AG09309 (cell line): ENCODE results near the gene SCTR.

Source experiments
- DNase-seq: peaks from one replicate; pipeline ENCODE4 v3.0.0-alpha.2; 2010; ENCODE audit warnings: low read depth
- H3K4me3 ChIP-seq: 2 replicates; pipeline ENCODE4 v1.5.1; 2011; ENCODE audit warnings: mild to moderate bottlenecking, low read depth, low read length, moderate library complexity; ENCODE audit not compliant: control insufficient read depth
- TF ChIP-seq, protein P1 (sequence below): IDR thresholded peaks from 2 replicates; pipeline ENCODE4 v1.5.1; 2011; ENCODE audit warnings: mild to moderate bottlenecking, low read depth, low read length, inconsistent platforms; ENCODE audit not compliant: insufficient read depth, control insufficient read depth; ENCODE audit errors: missing control alignments

Gene SCTR

DNA sequence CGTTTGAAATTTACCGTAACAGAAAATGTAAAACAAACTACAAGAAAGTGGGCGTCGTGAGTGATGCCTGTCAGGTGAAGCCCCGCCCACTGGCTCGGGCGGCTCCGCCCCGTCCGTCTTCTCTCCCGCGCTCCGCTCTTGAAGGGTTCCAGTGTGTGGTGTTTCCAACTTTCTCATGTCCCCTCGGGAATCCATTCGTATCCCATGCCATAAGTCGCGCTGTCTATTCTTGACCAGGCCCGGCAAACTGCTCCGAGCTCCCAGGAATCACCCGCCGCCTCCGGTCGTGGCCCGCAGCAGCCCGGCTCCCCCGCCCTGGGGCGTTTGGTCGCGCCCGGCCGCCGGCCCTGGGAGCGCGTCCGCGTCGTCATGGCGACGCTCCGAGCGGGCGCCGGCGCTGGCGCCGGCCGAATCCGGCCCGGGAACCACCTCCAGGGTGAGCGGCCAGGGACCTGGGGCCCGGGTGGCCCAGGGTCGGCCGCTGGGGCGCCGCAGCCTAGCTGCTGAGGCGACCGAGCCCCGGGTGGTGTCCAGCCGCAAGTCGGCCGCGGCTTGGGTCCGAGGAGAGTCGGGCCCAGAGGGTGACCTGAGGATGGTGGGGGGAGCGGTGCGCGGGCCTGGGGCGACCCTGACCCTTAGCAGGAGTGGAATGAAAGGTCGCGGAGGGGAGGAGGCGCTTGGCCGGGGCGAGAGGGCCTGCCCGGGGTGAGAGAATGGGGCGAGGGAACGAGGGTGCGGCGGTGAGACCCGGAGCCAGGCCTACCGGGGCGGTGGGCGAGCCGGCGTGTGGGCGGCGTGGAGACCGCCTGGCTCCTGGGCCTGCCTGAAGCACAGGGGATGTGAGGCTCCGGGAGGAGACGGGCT, 20.0 kb upstream of the SCTR start, which contains the start of gene CFAP221:
CFAP221 (plus strand) TSS at position 375 of the 864 bp plus-strand sequence. CDS start 1,683 bp downstream, outside the sequence.
- TF ChIP-seq, protein P1, sequence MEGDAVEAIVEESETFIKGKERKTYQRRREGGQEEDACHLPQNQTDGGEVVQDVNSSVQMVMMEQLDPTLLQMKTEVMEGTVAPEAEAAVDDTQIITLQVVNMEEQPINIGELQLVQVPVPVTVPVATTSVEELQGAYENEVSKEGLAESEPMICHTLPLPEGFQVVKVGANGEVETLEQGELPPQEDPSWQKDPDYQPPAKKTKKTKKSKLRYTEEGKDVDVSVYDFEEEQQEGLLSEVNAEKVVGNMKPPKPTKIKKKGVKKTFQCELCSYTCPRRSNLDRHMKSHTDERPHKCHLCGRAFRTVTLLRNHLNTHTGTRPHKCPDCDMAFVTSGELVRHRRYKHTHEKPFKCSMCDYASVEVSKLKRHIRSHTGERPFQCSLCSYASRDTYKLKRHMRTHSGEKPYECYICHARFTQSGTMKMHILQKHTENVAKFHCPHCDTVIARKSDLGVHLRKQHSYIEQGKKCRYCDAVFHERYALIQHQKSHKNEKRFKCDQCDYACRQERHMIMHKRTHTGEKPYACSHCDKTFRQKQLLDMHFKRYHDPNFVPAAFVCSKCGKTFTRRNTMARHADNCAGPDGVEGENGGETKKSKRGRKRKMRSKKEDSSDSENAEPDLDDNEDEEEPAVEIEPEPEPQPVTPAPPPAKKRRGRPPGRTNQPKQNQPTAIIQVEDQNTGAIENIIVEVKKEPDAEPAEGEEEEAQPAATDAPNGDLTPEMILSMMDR: no peak
- DNase-seq: no peak
- H3K4me3 ChIP-seq: peak within 1 kb of the TSS; percentile 42

GRCh38 chr2:119541476-119541875, 17.2 kb upstream of the SCTR start:
- DNase-seq: no peak
- TF ChIP-seq, protein P1: no peak
- no peak overlapping the region for H3K4me3 ChIP-seq

DNA sequence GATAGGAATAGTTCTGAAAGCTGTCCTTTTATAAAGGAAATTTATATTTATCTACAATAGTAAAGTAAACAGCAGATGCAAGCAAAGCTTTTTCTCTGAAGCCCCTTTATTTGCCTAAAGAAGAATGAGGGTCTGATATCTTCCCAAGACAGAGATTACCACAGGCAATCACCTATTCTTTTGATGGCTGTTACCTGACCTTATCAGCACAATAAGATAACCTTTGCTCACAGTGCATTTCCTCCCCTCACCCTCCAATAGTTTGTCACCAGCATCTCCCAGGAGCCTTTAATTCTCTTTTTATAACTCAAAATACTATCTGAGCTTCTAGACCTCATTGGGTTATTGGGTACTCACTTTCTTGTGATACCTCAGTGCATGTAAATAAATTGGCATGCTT, 13.5 kb upstream of the SCTR start:
- DNase-seq: no peak
- TF ChIP-seq, protein P1: no peak
- no peak overlapping the region for H3K4me3 ChIP-seq

- H3K4me3 ChIP-seq: no peak overlapping the region
- TF ChIP-seq, protein P1: no peak
- no peak for DNase-seq
These were observed 12.4 kb upstream of the SCTR start for GRCh38 chr2:119536707-119537106.

DNA sequence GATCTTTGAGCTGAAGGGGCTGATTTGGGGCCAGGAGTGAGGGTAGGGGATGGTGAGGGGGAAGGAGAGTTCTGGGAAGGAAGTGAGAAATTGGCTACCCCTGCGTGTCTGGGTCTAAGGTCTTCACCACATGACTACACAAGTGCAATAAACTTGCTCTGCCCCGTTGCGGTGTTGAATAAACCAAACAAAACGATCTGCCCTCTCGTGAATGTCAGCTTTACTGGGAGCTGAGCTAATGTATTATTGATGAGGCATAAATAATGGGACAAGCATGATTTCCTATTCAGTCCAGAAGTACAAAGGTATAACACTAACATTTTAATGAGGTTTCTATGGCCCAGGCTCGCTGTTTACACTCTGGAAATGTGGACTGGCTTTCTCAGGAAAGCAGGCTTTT, 11.9 kb upstream of the SCTR start:
- H3K4me3 ChIP-seq: no peak overlapping the region
- DNase-seq: no peak
- TF ChIP-seq, protein P1: no peak

GRCh38 chr2:119533560-119533959, 9.3 kb upstream of the SCTR start:
- TF ChIP-seq, protein P1: no peak
- no peak for DNase-seq
- H3K4me3 ChIP-seq: no peak overlapping the region
